ENCODE results near the gene DIP2C. TPM values are rescaled to one million over a fixed set of nuclear protein-coding genes. Genes with fewer than 3 reads are reported as not detected.

DIP2C gene
- total and polyA plus RNA-seq, 2 donors (not counting 1 experiment from before 2014, with no cell fraction given) = 1.3 to 1.9 TPM

- WGBS (ENCODE audit: insufficient coverage) = 97% methylated on average over 12 of the region's 25 CpGs
- CTCF ChIA-PET = no interaction called here
- no peak overlapping the region for H3K27ac Mint-ChIP-seq
These were observed 321.8 kb downstream of the DIP2C start for GRCh38 chr10:367636-368035.

GRCh38 chr10:366186-366585 lies 323.3 kb downstream of the DIP2C start:
- H2AFZ ChIP-seq (ENCODE audit: insufficient read depth, low read depth, low read length, poor library complexity, severe bottlenecking) = no peak overlapping the region
- POLR2A ChIA-PET = no interaction called here

More at GRCh38 chr10:367636-368035, 321.8 kb downstream of the DIP2C start:
- POLR2A ChIA-PET = no interaction called here
- no peaks in the 10 kb centered on the region for H3K9me3 Mint-ChIP-seq (ENCODE audit: insufficient read depth)
- Histone ChIP-seq H4K20me1 (ENCODE audit: control insufficient read depth, insufficient read depth, low read length, poor library complexity, severe bottlenecking) (no peaks in the 10 kb centered on the region), H3K36me3 (replicated peaks in 1 of 2; ENCODE audit: control extremely low read depth in 1 of 2, control insufficient read depth in 1 of 2, extremely low read depth in 1 of 2, insufficient read depth in 2 of 2, low read length in 1 of 2) (peaks cover 0 to 2% of the 10 kb centered on the region in 2 experiments), H3K27me3 (replicated peaks in 1 of 4; ENCODE audit: control extremely low read depth in 1 of 4, control insufficient read depth in 3 of 4, insufficient read depth in 4 of 4, low read length in 3 of 4) (no peaks in the 10 kb centered on the region), H2AFZ (ENCODE audit: insufficient read depth, low read depth, low read length, poor library complexity, severe bottlenecking) (no peak overlapping the region), H3K79me2 (ENCODE audit: control insufficient read depth, insufficient read depth, low read length) (no peaks in the 10 kb centered on the region), H3K4me3 (ENCODE audit: control extremely low read depth in 1 of 5, extremely low read depth in 1 of 5, insufficient read depth in 1 of 5, low read depth in 2 of 5, low read length in 4 of 5) (no peak overlapping the region), H3K27ac (ENCODE audit: low read length in 2 of 2) (no peak overlapping the region), H3K9me3 (ENCODE audit: control extremely low read depth in 1 of 3, control insufficient read depth in 2 of 3, insufficient read depth in 1 of 3, low read length in 2 of 3) (no peaks in the 10 kb centered on the region), H3K4me1 (ENCODE audit: control insufficient read depth in 2 of 2, insufficient read depth in 2 of 2, low read length in 2 of 2) (no peaks in the 10 kb centered on the region), H3K9ac (ENCODE audit: low read length) (no peak overlapping the region), H3K4me2 (replicated peaks; ENCODE audit: low read depth, low read length, poor library complexity, severe bottlenecking) (no peak overlapping the region)
- DNase-seq (no peak), ATAC-seq (ENCODE audit: low read depth) (no peak)
- peaks cover 4% of the 10 kb centered on the region for H3K27me3 Mint-ChIP-seq
- TF ChIP-seq CTCF (IDR thresholded peaks at IDR 0.05) (no peak), EZH2 (IDR thresholded peaks at IDR 0.05; ENCODE audit: borderline replicate concordance, insufficient read depth, low read depth, low read length, poor library complexity, severe bottlenecking) (no peak)
- no peak overlapping the region for H3K4me3 Mint-ChIP-seq
- H3K4me1 Mint-ChIP-seq = peaks cover 8% of the 10 kb centered on the region
- intact Hi-C loops (cut with micrococcal nuclease) = no loop called here

More at GRCh38 chr10:366186-366585, 323.3 kb downstream of the DIP2C start:
- CTCF ChIA-PET = no interaction called here
- Histone ChIP-seq H3K4me1 (ENCODE audit: control insufficient read depth in 2 of 2, insufficient read depth in 2 of 2, low read length in 2 of 2) (no peaks in the 10 kb centered on the region), H3K9me3 (ENCODE audit: control extremely low read depth in 1 of 3, control insufficient read depth in 2 of 3, insufficient read depth in 1 of 3, low read length in 2 of 3) (no peaks in the 10 kb centered on the region), H4K20me1 (ENCODE audit: control insufficient read depth, insufficient read depth, low read length, poor library complexity, severe bottlenecking) (no peaks in the 10 kb centered on the region), H3K27ac (ENCODE audit: low read length in 2 of 2) (no peak overlapping the region), H3K36me3 (replicated peaks in 1 of 2; ENCODE audit: control extremely low read depth in 1 of 2, control insufficient read depth in 1 of 2, extremely low read depth in 1 of 2, insufficient read depth in 2 of 2, low read length in 1 of 2) (peaks cover 0 to 6% of the 10 kb centered on the region in 2 experiments), H3K27me3 (replicated peaks in 1 of 4; ENCODE audit: control extremely low read depth in 1 of 4, control insufficient read depth in 3 of 4, insufficient read depth in 4 of 4, low read length in 3 of 4) (no peaks in the 10 kb centered on the region), H3K9ac (ENCODE audit: low read length) (no peak overlapping the region), H3K4me3 (ENCODE audit: control extremely low read depth in 1 of 5, extremely low read depth in 1 of 5, insufficient read depth in 1 of 5, low read depth in 2 of 5, low read length in 4 of 5) (no peak overlapping the region), H3K4me2 (replicated peaks; ENCODE audit: low read depth, low read length, poor library complexity, severe bottlenecking) (no peak overlapping the region), H3K79me2 (ENCODE audit: control insufficient read depth, insufficient read depth, low read length) (no peaks in the 10 kb centered on the region)
- no peaks in the 10 kb centered on the region for H3K9me3 Mint-ChIP-seq (ENCODE audit: insufficient read depth)
- TF ChIP-seq CTCF (IDR thresholded peaks at IDR 0.05) (no peak), EZH2 (IDR thresholded peaks at IDR 0.05; ENCODE audit: borderline replicate concordance, insufficient read depth, low read depth, low read length, poor library complexity, severe bottlenecking) (no peak)
- intact Hi-C loops (cut with micrococcal nuclease) = no loop called here
- no peak overlapping the region for H3K4me3 Mint-ChIP-seq
- peaks cover 8% of the 10 kb centered on the region for H3K4me1 Mint-ChIP-seq
- no peak overlapping the region for H3K27ac Mint-ChIP-seq
- DNase-seq (no peak), ATAC-seq (ENCODE audit: low read depth) (no peak)
- WGBS (ENCODE audit: insufficient coverage) = 75% methylated on average over 7 of the region's 12 CpGs
- H3K27me3 Mint-ChIP-seq = peaks cover 10% of the 10 kb centered on the region
